Prostate gland (tissue), 2 donors: Measurements from ENCODE around the gene RPUSD3.

Source experiments
- POLR2A ChIP-seq: fragments of 450-650 bp; IDR thresholded peaks from one replicate; pipeline ENCODE4 v1.6.1; 2016; ENCODE audit warnings: antibody characterized with exemption, mild to moderate bottlenecking
- POLR2AphosphoS5 ChIP-seq: sonication (generic); formaldehyde crosslinking; IDR thresholded peaks from one replicate; pipeline ENCODE4 v1.6.1; 2017; ENCODE audit warnings: antibody characterized with exemption
- TF ChIP-seq, protein P1 (sequence below), 4 experiments: fragments of 200-600 bp in 2 of 4; fragments of 450-650 bp in 2 of 4; sonication (generic) in 2 of 4; IDR thresholded peaks; 1 replicate in 3 of 4; 2 replicates in 1 of 4; pipeline ENCODE4 v1.5.1; 2016 to 2019; ENCODE audit warnings: antibody characterized with exemption in 4 of 4, mild to moderate bottlenecking in 2 of 4, moderate library complexity in 2 of 4

GRCh38 chr3:9861626-9862130 is 17.9 kb upstream of the RPUSD3 start:
- TF ChIP-seq, protein P1, sequence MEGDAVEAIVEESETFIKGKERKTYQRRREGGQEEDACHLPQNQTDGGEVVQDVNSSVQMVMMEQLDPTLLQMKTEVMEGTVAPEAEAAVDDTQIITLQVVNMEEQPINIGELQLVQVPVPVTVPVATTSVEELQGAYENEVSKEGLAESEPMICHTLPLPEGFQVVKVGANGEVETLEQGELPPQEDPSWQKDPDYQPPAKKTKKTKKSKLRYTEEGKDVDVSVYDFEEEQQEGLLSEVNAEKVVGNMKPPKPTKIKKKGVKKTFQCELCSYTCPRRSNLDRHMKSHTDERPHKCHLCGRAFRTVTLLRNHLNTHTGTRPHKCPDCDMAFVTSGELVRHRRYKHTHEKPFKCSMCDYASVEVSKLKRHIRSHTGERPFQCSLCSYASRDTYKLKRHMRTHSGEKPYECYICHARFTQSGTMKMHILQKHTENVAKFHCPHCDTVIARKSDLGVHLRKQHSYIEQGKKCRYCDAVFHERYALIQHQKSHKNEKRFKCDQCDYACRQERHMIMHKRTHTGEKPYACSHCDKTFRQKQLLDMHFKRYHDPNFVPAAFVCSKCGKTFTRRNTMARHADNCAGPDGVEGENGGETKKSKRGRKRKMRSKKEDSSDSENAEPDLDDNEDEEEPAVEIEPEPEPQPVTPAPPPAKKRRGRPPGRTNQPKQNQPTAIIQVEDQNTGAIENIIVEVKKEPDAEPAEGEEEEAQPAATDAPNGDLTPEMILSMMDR (IDR thresholded peaks at IDR 0.05) = no peak
- TF ChIP-seq POLR2AphosphoS5 = no peak
- TF ChIP-seq POLR2A = no peak
